ENCODE results near the gene ARHGAP36.

ARHGAP36 gene

DNA sequence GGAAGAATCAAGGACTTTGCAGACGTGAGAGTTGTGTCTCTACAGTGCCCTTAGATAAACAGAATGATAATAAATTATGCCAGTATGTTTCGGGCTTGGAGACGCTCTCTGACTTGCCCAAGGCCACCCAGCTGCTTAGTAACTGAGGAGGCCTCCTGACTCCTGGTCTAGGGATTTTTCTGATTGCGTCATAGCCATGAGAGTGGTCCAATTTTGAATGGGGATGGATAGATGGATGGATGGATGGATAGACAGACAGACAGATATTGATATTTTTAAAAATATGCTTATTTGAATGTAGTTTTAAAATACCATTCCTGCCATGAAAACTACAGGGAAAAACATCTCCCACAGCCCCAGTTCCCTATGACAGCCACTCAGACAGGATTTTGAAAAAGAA, 15.5 kb downstream of the ARHGAP36 start:
- DNase-seq = no peak

DNA sequence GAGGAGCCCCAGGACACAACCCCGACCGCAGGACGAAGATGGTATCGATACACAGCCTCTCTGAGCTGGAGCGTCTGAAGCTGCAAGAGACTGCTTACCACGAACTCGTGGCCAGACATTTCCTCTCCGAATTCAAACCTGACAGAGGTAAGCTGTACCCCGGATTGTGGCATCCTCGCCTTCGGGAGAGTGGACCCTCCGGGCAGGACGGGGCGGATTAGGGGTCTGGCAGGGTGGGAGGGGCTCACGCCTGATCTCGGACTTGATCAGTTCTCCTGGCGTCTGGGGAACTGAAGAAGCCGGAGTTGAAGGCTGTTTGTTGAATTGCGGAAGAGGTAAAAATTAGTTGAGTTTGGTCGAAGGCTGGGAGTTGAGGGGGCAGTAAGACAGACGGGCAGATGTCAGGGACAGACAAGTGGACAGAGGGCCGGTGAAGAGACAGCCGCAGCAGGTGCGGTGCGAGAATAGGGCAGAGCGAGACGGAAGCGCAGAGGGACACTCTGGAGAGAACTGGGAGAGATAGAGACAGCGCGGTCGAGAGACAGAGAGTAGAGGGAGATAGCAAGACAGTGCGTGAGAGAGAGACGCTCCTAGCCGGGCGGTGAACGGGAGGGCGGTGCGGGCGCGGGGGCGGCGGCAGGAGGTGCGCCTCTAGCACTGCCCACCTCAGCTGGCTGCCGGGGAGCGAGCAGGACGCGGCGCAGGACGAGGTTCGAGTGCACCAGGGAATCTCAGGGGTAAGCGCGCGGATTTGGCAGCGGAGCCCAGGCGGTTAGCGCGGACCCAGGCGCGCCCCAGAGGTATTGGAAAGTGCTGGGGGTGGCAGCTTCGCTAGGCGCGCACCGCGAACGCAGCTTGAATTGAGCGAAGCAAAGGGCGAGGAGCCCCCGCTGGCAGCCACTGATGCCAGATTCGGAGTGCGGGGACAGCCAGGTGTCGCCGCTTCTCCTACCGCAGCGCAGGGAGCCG, 23.9 kb downstream of the ARHGAP36 start:
- DNase-seq = no peak

DNA sequence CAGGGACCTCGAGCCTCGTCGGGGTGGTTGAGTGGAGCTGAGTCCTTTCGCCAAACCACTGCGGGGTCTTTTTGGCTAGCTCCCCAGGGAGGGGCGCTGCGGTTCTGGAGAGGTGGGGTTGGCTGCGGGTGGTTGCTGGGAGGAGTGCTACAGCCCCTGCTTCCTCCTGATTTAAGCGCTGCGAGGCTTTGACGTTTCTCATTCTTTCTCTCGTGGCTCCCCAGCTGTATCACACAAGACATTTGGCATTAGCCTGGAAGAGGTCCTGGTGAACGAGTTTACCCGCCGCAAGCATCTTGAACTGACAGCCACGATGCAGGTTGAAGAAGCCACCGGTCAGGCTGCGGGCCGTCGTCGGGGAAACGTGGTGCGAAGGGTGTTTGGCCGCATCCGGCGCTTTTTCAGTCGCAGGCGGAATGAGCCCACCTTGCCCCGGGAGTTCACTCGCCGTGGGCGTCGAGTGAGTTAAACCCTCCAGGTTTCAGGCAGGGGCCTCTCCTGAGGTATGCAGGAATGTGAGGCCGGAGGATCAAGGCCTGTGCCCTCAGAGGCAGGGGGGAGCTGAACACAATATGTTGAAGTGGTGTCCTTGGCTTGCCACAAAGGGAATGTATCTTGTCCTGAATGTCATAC, 25.5 kb downstream of the ARHGAP36 start:
- no peak for DNase-seq

DNA sequence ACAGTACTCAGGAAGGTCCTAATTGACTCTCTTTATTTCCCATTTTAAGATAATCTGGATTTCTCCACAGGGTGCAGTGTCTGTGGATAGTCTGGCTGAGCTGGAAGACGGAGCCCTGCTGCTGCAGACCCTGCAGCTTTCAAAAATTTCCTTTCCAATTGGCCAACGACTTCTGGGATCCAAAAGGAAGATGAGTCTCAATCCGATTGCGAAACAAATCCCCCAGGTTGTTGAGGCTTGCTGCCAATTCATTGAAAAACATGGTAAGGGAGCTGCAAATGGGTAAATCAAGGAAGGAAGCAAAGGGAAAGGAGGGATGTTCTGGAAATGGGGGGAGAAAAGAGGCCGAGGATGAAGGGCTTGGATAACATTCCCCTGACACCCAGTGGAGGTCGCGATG, 26.0 kb downstream of the ARHGAP36 start:
- DNase-seq = no peak

DNA sequence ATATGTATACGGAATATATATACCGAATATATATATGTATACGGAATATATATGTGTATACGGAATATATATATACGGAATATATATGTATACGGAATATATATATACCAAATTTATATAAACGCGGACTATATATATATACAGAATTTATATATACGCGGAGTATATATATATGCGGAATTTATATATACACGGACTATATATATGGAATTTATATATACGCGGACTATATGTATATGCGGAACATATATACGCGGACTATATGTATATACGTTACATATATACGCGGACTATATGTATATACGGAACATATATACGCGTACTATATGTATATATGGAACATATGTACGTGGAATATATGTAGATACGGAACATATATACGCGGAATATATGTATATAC, 78.6 kb downstream of the ARHGAP36 start:
- no peak for DNase-seq

DNA sequence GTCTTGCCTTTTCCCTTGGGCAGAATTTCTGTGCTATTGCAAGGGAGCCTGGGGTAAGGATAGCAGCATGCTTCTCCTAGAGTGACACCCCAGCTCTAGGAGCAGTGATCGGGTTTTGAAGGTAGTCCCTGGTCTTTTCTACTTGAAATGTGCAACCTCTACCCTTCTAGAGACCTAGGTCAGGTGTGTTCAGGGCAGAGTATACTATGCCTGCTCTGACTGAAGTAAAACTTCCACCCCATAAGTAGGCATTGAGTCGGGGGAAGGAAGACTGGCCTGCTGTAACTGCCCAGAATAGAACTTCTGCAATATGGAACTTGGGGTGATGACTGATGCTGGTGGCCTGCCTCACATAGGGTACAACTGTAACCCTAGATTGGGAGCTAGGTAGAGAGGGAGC, 80.9 kb downstream of the ARHGAP36 start:
- DNase-seq = no peak
